Fibroblast of skin of scalp (primary cell): ENCODE data around the gene SOX1.

ENCODE experiments used
- DNase-seq: peaks from one replicate; pipeline ENCODE4 v3.0.0-alpha.2; 2013

The SOX1 gene

GRCh38 chr13:112072534-112073244 lies 5.7 kb downstream of the SOX1 start:
- DNase-seq, result no peak

- no peak for DNase-seq
These were observed 6.5 kb downstream of the SOX1 start for GRCh38 chr13:112073245-112074138.

GRCh38 chr13:112074139-112074865 lies 7.4 kb downstream of the SOX1 start:
- no peak for DNase-seq

- DNase-seq, result no peak
These were observed 10.8 kb downstream of the SOX1 start for GRCh38 chr13:112077729-112078128.

- no peak for DNase-seq
These were observed 11.3 kb downstream of the SOX1 start for GRCh38 chr13:112078216-112078615.

GRCh38 chr13:112078879-112079531 lies 12.1 kb downstream of the SOX1 start:
- DNase-seq, result no peak

GRCh38 chr13:112079696-112080095 lies 12.7 kb downstream of the SOX1 start:
- DNase-seq, result no peak

GRCh38 chr13:112083971-112084370 lies 17.0 kb downstream of the SOX1 start:
- DNase-seq, result no peak

GRCh38 chr13:112092453-112092852 lies 25.5 kb downstream of the SOX1 start:
- DNase-seq, result no peak

- no peak for DNase-seq
These were observed 28.4 kb downstream of the SOX1 start for GRCh38 chr13:112095354-112095753.

GRCh38 chr13:112096959-112097358 lies 30.0 kb downstream of the SOX1 start:
- DNase-seq, result no peak

GRCh38 chr13:112097770-112098169 lies 30.8 kb downstream of the SOX1 start:
- no peak for DNase-seq

- no peak for DNase-seq
These were observed 31.8 kb downstream of the SOX1 start for GRCh38 chr13:112098699-112099098.

GRCh38 chr13:112101360-112101930 lies 34.5 kb downstream of the SOX1 start:
- no peak for DNase-seq

- no peak for DNase-seq
These were observed 35.3 kb downstream of the SOX1 start for GRCh38 chr13:112102243-112102642.

GRCh38 chr13:112103260-112103838 lies 36.4 kb downstream of the SOX1 start:
- DNase-seq, result no peak

- no peak for DNase-seq
These were observed 37.3 kb downstream of the SOX1 start for GRCh38 chr13:112103961-112104880.

GRCh38 chr13:112104881-112105234 lies 37.9 kb downstream of the SOX1 start:
- DNase-seq, result no peak

GRCh38 chr13:112105244-112105681 lies 38.3 kb downstream of the SOX1 start:
- DNase-seq, result no peak

GRCh38 chr13:112105892-112106291 lies 38.9 kb downstream of the SOX1 start:
- DNase-seq, result no peak
